OCI-LY7 (cell line): ENCODE results near the gene GPATCH3. TPM values are rescaled to one million over a fixed set of nuclear protein-coding genes. Genes with fewer than 3 reads are reported as not detected.

Experiments used
- BruUV-seq: library from RNA; stranded (reverse); fragments of 400-500 nt; replicated peaks from 2 replicates; lab custom pipeline; 2021; lab: Mats Ljungman, UMichigan
- CTCF ChIA-PET: fragments of 300-600 bp; sonication (Branson Sonifier 250); formaldehyde crosslinking; loops from one replicate; lab custom pipeline; 2022; ENCODE audit warnings: antibody characterized with exemption; ENCODE audit not compliant: unreplicated experiment; lab: Charles Lee
- POLR2A ChIA-PET: fragments of 300-600 bp; sonication (Branson Sonifier 250); formaldehyde crosslinking; loops from one replicate; lab custom pipeline; 2022; ENCODE audit warnings: antibody characterized with exemption; lab: Charles Lee
- DNase-seq: peaks from one replicate; pipeline ENCODE4 v3.0.0-alpha.2; 2015; ENCODE audit warnings: low spot score
- H2AFZ ChIP-seq: fragments of 200-600 bp; sonication (generic), shearing (Covaris generic); 2 replicates; pipeline ENCODE4 v1.6.1; 2014; ENCODE audit warnings: mild to moderate bottlenecking, antibody characterized with exemption, low read length, moderate library complexity
- H3K27ac ChIP-seq: fragments of 200-600 bp; sonication (generic); 2 replicates; pipeline ENCODE4 v1.5.1; 2014; ENCODE audit warnings: mixed run types, low read depth, mild to moderate bottlenecking, moderate library complexity, low read length, inconsistent platforms; ENCODE audit not compliant: poor library complexity, severe bottlenecking
- H3K36me3 ChIP-seq: fragments of 200-600 bp; sonication (generic); 2 replicates; pipeline ENCODE4 v1.6.1; 2014; ENCODE audit warnings: mild to moderate bottlenecking, antibody characterized with exemption, low read length, moderate library complexity, mixed read lengths; ENCODE audit not compliant: insufficient read depth
- H3K4me1 ChIP-seq: fragments of 200-600 bp; sonication (generic); 2 replicates; pipeline ENCODE4 v1.5.1; 2014; ENCODE audit warnings: mild to moderate bottlenecking, low read length; ENCODE audit not compliant: insufficient read depth, poor library complexity, severe bottlenecking
- H3K4me2 ChIP-seq: fragments of 200-600 bp; sonication (generic); 2 replicates; pipeline ENCODE4 v1.6.1; 2014; ENCODE audit warnings: mild to moderate bottlenecking, low read length
- H3K4me3 ChIP-seq: fragments of 200-600 bp; sonication (generic); 2 replicates; pipeline ENCODE4 v1.5.1; 2014; ENCODE audit warnings: mild to moderate bottlenecking, low read depth, low read length; ENCODE audit not compliant: poor library complexity, severe bottlenecking
- H3K79me2 ChIP-seq: fragments of 200-600 bp; sonication (generic); 2 replicates; pipeline ENCODE4 v1.6.1; 2016; ENCODE audit warnings: low read depth, mild to moderate bottlenecking, low read length, moderate library complexity, mixed read lengths; ENCODE audit not compliant: insufficient read depth
- H3K9me2 ChIP-seq: fragments of 200-600 bp; sonication (generic); 2 replicates; pipeline ENCODE4 v1.6.1; 2016; ENCODE audit warnings: mild to moderate bottlenecking, low read length, mixed read lengths; ENCODE audit not compliant: insufficient read depth
- H3K9me3 ChIP-seq: fragments of 200-600 bp; sonication (generic); 2 replicates; pipeline ENCODE4 v1.6.1; 2014; ENCODE audit warnings: mild to moderate bottlenecking, mixed run types, low read length, mixed read lengths
- H4K20me1 ChIP-seq: fragments of 200-600 bp; sonication (generic); 2 replicates; pipeline ENCODE4 v1.6.1; 2014; ENCODE audit warnings: mild to moderate bottlenecking, antibody characterized with exemption, low read length, moderate library complexity, mixed read lengths; ENCODE audit not compliant: insufficient read depth
- CTCF ChIP-seq: fragments of 200-600 bp; sonication (generic); conservative IDR thresholded peaks from 2 replicates; pipeline ENCODE4 v1.5.1; 2014; ENCODE audit warnings: mild to moderate bottlenecking, antibody characterized with exemption, low read length, moderate library complexity, mixed read lengths
- EZH2phosphoT487 ChIP-seq: fragments of 200-600 bp; sonication (generic); IDR thresholded peaks from 2 replicates; pipeline ENCODE4 v1.6.1; 2018; ENCODE audit warnings: low read depth, borderline replicate concordance, mild to moderate bottlenecking, mixed run types, antibody characterized with exemption, low read length, moderate library complexity, mixed read lengths
- intact Hi-C: fragments of 100-400 bp; cut with micrococcal nuclease; formaldehyde crosslinking; loops from one replicate; pipeline ENCODE4 v1.10.0; 2022; ENCODE audit not compliant: unreplicated experiment
- total RNA-seq, 2 experiments: library from RNA; depleted of rRNA in 1 of 2; stranded (reverse); fragments of >200 nt in 1 of 2; shearing (Covaris generic) in 1 of 2; gene quantifications; 2 replicates each; pipeline ENCODE4 v1.2.3, GENCODE V29; 2014 to 2022

Gene GPATCH3
- total RNA-seq, 2 experiments from 2014 or later: 9.2 to 15.2 TPM

- intact Hi-C loops: no loop called here
- no peak overlapping the region for H3K27ac ChIP-seq
- no peaks in the 10 kb centered on the region for H3K9me2 ChIP-seq
- no peak overlapping the region for H3K4me3 ChIP-seq
- no peaks in the 10 kb centered on the region for H3K36me3 ChIP-seq
- no peak overlapping the region for H3K4me2 ChIP-seq
- no peak for TF ChIP-seq EZH2phosphoT487
- TF ChIP-seq CTCF: no peak
- H3K79me2 ChIP-seq: no peaks in the 10 kb centered on the region
- CTCF ChIA-PET: no interaction called here
- H4K20me1 ChIP-seq: no peaks in the 10 kb centered on the region
- DNase-seq: no peak
- no TSS peak for BruUV-seq
- POLR2A ChIA-PET: interaction anchor here (1.0 kb wide), 2 partner anchors 9 to 36 kb away, joined by 3 to 4 read pairs; no protein-coding TSS in a partner anchor
- H3K9me3 ChIP-seq: no peaks in the 10 kb centered on the region
- H2AFZ ChIP-seq: no peak overlapping the region
- H3K4me1 ChIP-seq: peaks cover 28% of the 10 kb centered on the region
Observed at GRCh38 chr1:26861286-26861701, 39.0 kb downstream of the GPATCH3 start.

- POLR2A ChIA-PET: interaction anchor here (0.6 to 2.6 kb wide), 7 partner anchors 9 to 37 kb away, joined by 3 to 8 read pairs (median 4); no protein-coding TSS in a partner anchor
Observed at GRCh38 chr1:26858891-26859640, 41.2 kb downstream of the GPATCH3 start.

More at GRCh38 chr1:26858891-26859640, 41.2 kb downstream of the GPATCH3 start:
- Histone ChIP-seq H3K27ac (no peak overlapping the region), H3K9me2 (no peaks in the 10 kb centered on the region), H4K20me1 (no peaks in the 10 kb centered on the region), H3K4me2 (no peak overlapping the region), H2AFZ (no peak overlapping the region), H3K4me1 (peaks cover 20% of the 10 kb centered on the region), H3K79me2 (no peaks in the 10 kb centered on the region), H3K36me3 (peaks cover 3% of the 10 kb centered on the region; the same call in 1 of the 2 replicates), H3K4me3 (no peak overlapping the region), H3K9me3 (no peaks in the 10 kb centered on the region)
- BruUV-seq: no TSS peak
- DNase-seq: no peak
- CTCF ChIA-PET: interaction anchor here (0.5 to 1.1 kb wide), 3 partner anchors 28 to 260 kb away, joined by 3 read pairs; no protein-coding TSS in a partner anchor
- intact Hi-C loops: no loop called here
- no peak for TF ChIP-seq EZH2phosphoT487
- no peak for TF ChIP-seq CTCF
